Esophagus (tissue), 2 donors: ENCODE data around the gene AP5Z1. TPM values are rescaled to one million over a fixed set of nuclear protein-coding genes. Genes with fewer than 3 reads are reported as not detected.

ENCODE experiments used
- polyA plus RNA-seq, 2 donors: library from polyadenylated mRNA; stranded (reverse); fragments of 200-250 nt; gene quantifications; one replicate each; pipeline ENCODE4 v1.2.3, GENCODE V29; 2013
- donor health status: healthy with polysubstance abuse.
- donor health status: Bipolar disorder and iron deficiency.

AP5Z1 gene
- polyA plus RNA-seq, 2 donors: 22.1 to 34.5 TPM

Other genes starting within 250 kb of the AP5Z1 start
- 1 to 10 TPM; 3.9 to 7.1 TPM for gene FOXK1, start 93.3 kb upstream of the AP5Z1 start, polyA plus RNA-seq
- gene PAPOLB, start 86.4 kb downstream of the AP5Z1 start, polyA plus RNA-seq: under 1 TPM in 1 of 2 donors, not detected in 1; 0.02 TPM
- under 1 TPM; 0.29 to 0.93 TPM for gene RADIL, start 108.1 kb downstream of the AP5Z1 start, polyA plus RNA-seq
- not detected for gene MMD2, start 183.6 kb downstream of the AP5Z1 start, polyA plus RNA-seq